Measurements from ENCODE around the gene WDR54.

DNA sequence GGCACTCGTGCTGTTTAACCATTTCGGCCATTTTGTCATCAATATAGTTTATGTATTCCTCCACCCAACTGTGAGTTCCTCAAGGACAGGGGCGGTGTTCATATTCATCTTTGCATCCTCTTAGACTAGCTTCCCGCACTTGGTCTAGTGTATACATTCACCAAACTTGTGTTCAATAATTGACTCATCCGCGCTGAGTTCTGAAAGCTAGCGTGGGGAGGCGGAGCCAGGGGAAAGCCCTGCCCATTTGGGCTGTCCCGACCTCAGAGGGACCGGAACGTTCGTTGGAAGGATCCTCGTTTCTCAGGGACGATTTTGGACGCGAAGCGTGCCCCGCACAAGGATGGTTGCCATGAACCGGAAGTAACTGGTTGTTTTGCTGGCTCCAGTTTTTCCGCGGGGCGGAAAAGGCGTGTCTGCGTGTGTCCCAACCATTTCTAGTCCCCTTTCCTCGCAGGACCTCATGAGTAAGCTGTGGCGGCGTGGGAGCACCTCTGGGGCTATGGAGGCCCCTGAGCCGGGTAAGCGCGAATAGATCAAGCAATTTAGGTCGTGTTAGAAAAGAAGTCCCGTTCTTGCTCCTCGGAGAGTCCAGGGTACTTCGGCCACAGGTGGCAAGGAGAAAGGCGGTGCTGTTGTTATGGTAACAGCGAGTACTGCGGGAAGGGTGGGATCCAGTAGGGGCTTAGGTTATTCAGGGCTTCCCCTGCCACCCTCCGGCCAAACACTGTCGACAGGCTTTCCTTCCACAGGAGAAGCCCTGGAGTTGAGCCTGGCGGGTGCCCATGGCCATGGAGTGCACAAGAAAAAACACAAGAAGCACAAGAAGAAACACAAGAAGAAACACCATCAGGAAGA lies 33.4 kb downstream of the WDR54 start, which contains the start of gene INO80B:
- TF ChIP-seq CTCF (IDR thresholded peaks at IDR 0.05; ENCODE audit: low read depth, low read length) (no peak), MYC (IDR thresholded peaks at IDR 0.05; ENCODE audit: low read depth, low read length) (peak; percentile 93), POLR2A (IDR thresholded peaks at IDR 0.05; ENCODE audit: extremely low read depth, insufficient read length) (peak; percentile 58)
- TF ChIP-seq, protein P1, sequence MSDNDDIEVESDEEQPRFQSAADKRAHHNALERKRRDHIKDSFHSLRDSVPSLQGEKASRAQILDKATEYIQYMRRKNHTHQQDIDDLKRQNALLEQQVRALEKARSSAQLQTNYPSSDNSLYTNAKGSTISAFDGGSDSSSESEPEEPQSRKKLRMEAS (IDR thresholded peaks at IDR 0.05; ENCODE audit: low read depth, low read length) = peak; percentile 87

Data from NB4 (cell line).